ENCODE measurements around the gene PREX1.

The PREX1 gene

GRCh38 chr20:48649868-48650267 lies 177.9 kb downstream of the PREX1 start:
- no peak for DNase-seq

GRCh38 chr20:48649104-48649626 lies 178.6 kb downstream of the PREX1 start:
- DNase-seq: no peak

- DNase-seq: no peak
Observed at GRCh38 chr20:48648482-48649051, 179.2 kb downstream of the PREX1 start.

GRCh38 chr20:48647858-48648257 lies 179.9 kb downstream of the PREX1 start:
- no peak for DNase-seq

GRCh38 chr20:48645666-48646065 lies 182.1 kb downstream of the PREX1 start:
- DNase-seq: no peak

- DNase-seq: no peak
Observed at GRCh38 chr20:48644286-48644828, 183.4 kb downstream of the PREX1 start.

GRCh38 chr20:48642105-48642880 lies 185.5 kb downstream of the PREX1 start:
- no peak for DNase-seq

GRCh38 chr20:48640871-48641270 lies 186.9 kb downstream of the PREX1 start:
- no peak for DNase-seq

- no peak for DNase-seq
Observed at GRCh38 chr20:48639899-48640298, 187.9 kb downstream of the PREX1 start.

GRCh38 chr20:48638546-48638945 lies 189.3 kb downstream of the PREX1 start:
- DNase-seq: no peak

- no peak for DNase-seq
Observed at GRCh38 chr20:48637461-48637860, 190.3 kb downstream of the PREX1 start.

GRCh38 chr20:48636301-48636700 lies 191.5 kb downstream of the PREX1 start:
- DNase-seq: no peak

- DNase-seq: peak; percentile 25
Observed at GRCh38 chr20:48635791-48636267, 192.0 kb downstream of the PREX1 start.

- no peak for DNase-seq
Observed at GRCh38 chr20:48635361-48635760, 192.4 kb downstream of the PREX1 start.

- DNase-seq: no peak
Observed at GRCh38 chr20:48634641-48635040, 193.2 kb downstream of the PREX1 start.

- DNase-seq: no peak
Observed at GRCh38 chr20:48633620-48634257, 194.1 kb downstream of the PREX1 start.

GRCh38 chr20:48632825-48633619 lies 194.8 kb downstream of the PREX1 start:
- no peak for DNase-seq

GRCh38 chr20:48632017-48632824 lies 195.6 kb downstream of the PREX1 start:
- DNase-seq: no peak

- DNase-seq: no peak
Observed at GRCh38 chr20:48631114-48632016, 196.4 kb downstream of the PREX1 start.

- no peak for DNase-seq
Observed at GRCh38 chr20:48630342-48631075, 197.3 kb downstream of the PREX1 start.
